Neural progenitor cell (in vitro differentiated cells): ENCODE measurements around the gene JAM2. TPM values are rescaled to one million over a fixed set of nuclear protein-coding genes. Genes with fewer than 3 reads are reported as not detected.

Experiments used
- DNase-seq: peaks from one replicate; pipeline ENCODE4 v3.0.0-alpha.2; 2016; ENCODE audit warnings: low spot score
- H2AFZ ChIP-seq: fragments of 200-600 bp; sonication (generic); replicated peaks from 2 replicates; pipeline ENCODE4 v1.6.1; 2016; ENCODE audit warnings: antibody characterized with exemption
- H3F3A ChIP-seq: fragments of 200-600 bp; sonication (generic); 2 replicates; pipeline ENCODE4 v1.6.1; 2016; ENCODE audit warnings: antibody characterized with exemption, low read depth
- H3K27ac ChIP-seq: fragments of 200-600 bp; sonication (generic); 2 replicates; pipeline ENCODE4 v1.5.1; 2016; ENCODE audit warnings: mild to moderate bottlenecking
- H3K27me3 ChIP-seq: fragments of 200-600 bp; sonication (generic); 2 replicates; pipeline ENCODE4 v1.6.1; 2016; ENCODE audit warnings: mild to moderate bottlenecking, moderate library complexity
- H3K36me3 ChIP-seq: fragments of 200-600 bp; sonication (generic); 2 replicates; pipeline ENCODE4 v1.5.1; 2016
- H3K4me1 ChIP-seq: fragments of 200-600 bp; sonication (generic); 2 replicates; pipeline ENCODE4 v1.6.1; 2016; ENCODE audit warnings: mixed run types
- H3K4me2 ChIP-seq: fragments of 200-600 bp; sonication (generic); 2 replicates; pipeline ENCODE4 v1.6.1; 2016
- H3K4me3 ChIP-seq: fragments of 200-600 bp; sonication (generic); 2 replicates; pipeline ENCODE4 v1.5.1; 2016
- H3K79me2 ChIP-seq: fragments of 200-600 bp; sonication (generic); 2 replicates; pipeline ENCODE4 v1.6.1; 2016; ENCODE audit warnings: low read depth
- H3K9ac ChIP-seq: fragments of 200-600 bp; sonication (generic); 2 replicates; pipeline ENCODE4 v1.6.1; 2016
- H3K9me3 ChIP-seq: fragments of 200-600 bp; sonication (generic); 2 replicates; pipeline ENCODE4 v1.5.1; 2016; ENCODE audit warnings: low read depth
- H4K20me1 ChIP-seq: fragments of 200-600 bp; sonication (generic); 2 replicates; pipeline ENCODE4 v1.6.1; 2016; ENCODE audit warnings: low read depth
- H3K27ac Mint-ChIP-seq: 3 replicates; pipeline ENCODE4 v1.8.0; 2021; ENCODE audit warnings: mixed read lengths
- H3K27me3 Mint-ChIP-seq: 2 replicates; pipeline ENCODE4 v1.8.0; 2022; ENCODE audit warnings: low read depth, mild to moderate bottlenecking, inconsistent platforms, moderate library complexity, mixed read lengths; ENCODE audit not compliant: insufficient read depth
- H3K36me3 Mint-ChIP-seq: 3 replicates; pipeline ENCODE4 v1.8.0; 2021; ENCODE audit warnings: mixed read lengths
- H3K4me1 Mint-ChIP-seq: 3 replicates; pipeline ENCODE4 v1.8.0; 2021; ENCODE audit warnings: mixed read lengths
- H3K4me3 Mint-ChIP-seq: 3 replicates; pipeline ENCODE4 v1.8.0; 2021; ENCODE audit warnings: mild to moderate bottlenecking, moderate library complexity, mixed read lengths
- H3K9me3 Mint-ChIP-seq: 3 replicates; pipeline ENCODE4 v1.8.0; 2020; ENCODE audit warnings: mixed read lengths
- CTCF ChIP-seq: fragments of 200-600 bp; sonication (generic); IDR thresholded peaks from 2 replicates; pipeline ENCODE4 v1.5.1; 2017; ENCODE audit warnings: antibody characterized with exemption, mild to moderate bottlenecking
- EZH2 ChIP-seq: fragments of 200-600 bp; sonication (generic); IDR thresholded peaks from 2 replicates; pipeline ENCODE4 v1.6.1; 2017; ENCODE audit warnings: antibody characterized with exemption, mild to moderate bottlenecking, moderate library complexity
- EZH2phosphoT487 ChIP-seq: fragments of 200-600 bp; sonication (generic); IDR thresholded peaks from 2 replicates; pipeline ENCODE4 v1.6.1; 2017; ENCODE audit warnings: antibody characterized with exemption
- total RNA-seq: library from RNA; depleted of rRNA; stranded (reverse); fragments of >200 nt; gene quantifications from 2 replicates; pipeline ENCODE4 v1.2.3, GENCODE V29; 2015; ENCODE audit warnings: low replicate concordance

JAM2 gene
- total RNA-seq, 1 donor from 2014 or later, result 1.9 TPM

GRCh38 chr21:25636727-25637126 is 2.3 kb upstream of the JAM2 start:
- Histone ChIP-seq H4K20me1 (no peaks in the 10 kb centered on the region), H3K27ac (no peak overlapping the region), H3F3A (peaks cover 8% of the 10 kb centered on the region), H3K27me3 (peaks cover 40% of the 10 kb centered on the region), H3K4me1 (peaks cover 9% of the 10 kb centered on the region), H2AFZ (no peak overlapping the region), H3K9me3 (no peaks in the 10 kb centered on the region), H3K9ac (no peak overlapping the region), H3K36me3 (no peaks in the 10 kb centered on the region), H3K4me2 (no peak overlapping the region), H3K4me3 (no peak overlapping the region), H3K79me2 (no peaks in the 10 kb centered on the region)
- Mint-ChIP-seq H3K27ac (no peak overlapping the region), H3K4me3 (no peak overlapping the region), H3K4me1 (peaks cover 26% of the 10 kb centered on the region), H3K36me3 (peaks cover under 1% of the 10 kb centered on the region), H3K9me3 (no peaks in the 10 kb centered on the region), H3K27me3 (peaks cover 3% of the 10 kb centered on the region)
- no peak for TF ChIP-seq CTCF
- no peak for TF ChIP-seq EZH2
- no peak for TF ChIP-seq EZH2phosphoT487
- DNase-seq, result no peak

GRCh38 chr21:25637851-25638659 is 1.0 kb upstream of the JAM2 start:
- Mint-ChIP-seq H3K27me3 (peaks cover 3% of the 10 kb centered on the region), H3K4me1 (peaks cover 30% of the 10 kb centered on the region), H3K36me3 (peaks cover 12% of the 10 kb centered on the region), H3K4me3 (peak overlapping the region; percentile 87), H3K27ac (peak overlapping the region; percentile 96), H3K9me3 (peaks cover 3% of the 10 kb centered on the region)
- DNase-seq, result peak; percentile 27
- peaks cover 9% of the 10 kb centered on the region for H3K4me1 ChIP-seq
- no peak overlapping the region for H3K9ac ChIP-seq
- H3K79me2 ChIP-seq, result no peaks in the 10 kb centered on the region
- H3K4me2 ChIP-seq, result peak overlapping the region; percentile 84
- H3K4me3 ChIP-seq, result peak overlapping the region; percentile 76
- no peaks in the 10 kb centered on the region for H3K36me3 ChIP-seq
- H3K27ac ChIP-seq, result no peak overlapping the region
- H4K20me1 ChIP-seq, result no peaks in the 10 kb centered on the region
- no peaks in the 10 kb centered on the region for H3K9me3 ChIP-seq
- H2AFZ ChIP-seq, result no peak overlapping the region
- TF ChIP-seq EZH2 (no peak), CTCF (no peak), EZH2phosphoT487 (no peak)
- peaks cover 8% of the 10 kb centered on the region for H3F3A ChIP-seq
- peaks cover 44% of the 10 kb centered on the region for H3K27me3 ChIP-seq

- peak overlapping the region; percentile 73 for H3K27ac Mint-ChIP-seq
- H3K4me3 Mint-ChIP-seq, result peak overlapping the region; percentile 87
- no peaks in the 10 kb centered on the region for H4K20me1 ChIP-seq
- peaks cover 30% of the 10 kb centered on the region for H3K4me1 Mint-ChIP-seq
- H3K79me2 ChIP-seq, result no peaks in the 10 kb centered on the region
- H2AFZ ChIP-seq, result peak overlapping the region; percentile 91
- H3K4me1 ChIP-seq, result peaks cover 9% of the 10 kb centered on the region
- H3K27ac ChIP-seq, result no peak overlapping the region
- peak; percentile 52 for TF ChIP-seq CTCF
- TF ChIP-seq EZH2, result no peak
- no peak overlapping the region for H3K9ac ChIP-seq
- peaks cover 8% of the 10 kb centered on the region for H3F3A ChIP-seq
- peaks cover 25% of the 10 kb centered on the region for H3K36me3 Mint-ChIP-seq
- H3K36me3 ChIP-seq, result no peaks in the 10 kb centered on the region
- peak overlapping the region; percentile 76 for H3K4me3 ChIP-seq
- H3K27me3 Mint-ChIP-seq, result peaks cover 3% of the 10 kb centered on the region
- peak overlapping the region; percentile 84 for H3K4me2 ChIP-seq
- H3K9me3 Mint-ChIP-seq, result peaks cover 3% of the 10 kb centered on the region
- no peaks in the 10 kb centered on the region for H3K9me3 ChIP-seq
- DNase-seq, result peak; percentile 74
- peaks cover 44% of the 10 kb centered on the region for H3K27me3 ChIP-seq
Observed at GRCh38 chr21:25639551-25640201, 618 bp downstream of the JAM2 start.
